Thyroid gland (tissue), 4 donors: ENCODE results near the gene ZNF580.

Source experiments
- CTCF ChIP-seq, 6 experiments: fragments of 200-600 bp in 3 of 6; fragments of 450-650 bp in 3 of 6; sonication (generic) in 3 of 6; IDR thresholded peaks; one replicate each; pipeline ENCODE4 v1.5.1; 2016 to 2019; ENCODE audit warnings: antibody characterized with exemption in 6 of 6, mild to moderate bottlenecking in 2 of 6, inconsistent platforms in 1 of 6, moderate library complexity in 1 of 6
- POLR2A ChIP-seq, 2 donors: fragments of 450-650 bp; IDR thresholded peaks; one replicate each; pipeline ENCODE4 v1.6.1; 2017; ENCODE audit warnings: antibody characterized with exemption in 2 of 2, mild to moderate bottlenecking in 2 of 2, moderate library complexity in 1 of 2

- no peak for TF ChIP-seq CTCF (IDR thresholded peaks at IDR 0.05)
- no peak for TF ChIP-seq POLR2A (IDR thresholded peaks at IDR 0.05)
These were observed 25.7 kb downstream of the ZNF580 start for GRCh38 chr19:55666343-55667005.
